Activated B cell treated with CpG ODN at 0.5 μM for 24 hours (primary cell): ENCODE data around the gene CISH. TPM values are rescaled to one million over a fixed set of nuclear protein-coding genes. Genes with fewer than 3 reads are reported as not detected.
A peak's percentile ranks its signal among the peaks of the same experiment; 100 is the strongest.

Experiments
- ATAC-seq: fragments of 200-7000 bp; cut with Tn5 transposase; one replicate; pipeline ENCODE4 v1.10.0; 2021; ENCODE audit warnings: low read depth, mild to moderate bottlenecking, moderate library complexity
- CTCF ChIA-PET: fragments of 350-600 bp; sonication (Branson Sonifier 250); formaldehyde crosslinking; loops from one replicate; lab custom pipeline; 2021; ENCODE audit warnings: antibody characterized with exemption; lab: Charles Lee
- POLR2A ChIA-PET: fragments of 350-600 bp; sonication (Branson Sonifier 250); formaldehyde crosslinking; loops from one replicate; lab custom pipeline; 2021; ENCODE audit warnings: antibody characterized with exemption; lab: Charles Lee
- DNase-seq: peaks from one replicate; pipeline ENCODE4 v3.0.0; 2022
- H3K27ac Mint-ChIP-seq: one replicate; pipeline ENCODE4 v1.8.0; 2020; ENCODE audit warnings: mixed read lengths
- H3K27me3 Mint-ChIP-seq: one replicate; pipeline ENCODE4 v1.8.0; 2021; ENCODE audit warnings: mixed read lengths
- H3K36me3 Mint-ChIP-seq: one replicate; pipeline ENCODE4 v1.8.0; 2021; ENCODE audit warnings: low read depth, mixed read lengths
- H3K4me1 Mint-ChIP-seq: one replicate; pipeline ENCODE4 v1.8.0; 2021; ENCODE audit warnings: mixed read lengths
- H3K4me3 Mint-ChIP-seq: one replicate; pipeline ENCODE4 v1.8.0; 2020; ENCODE audit warnings: mild to moderate bottlenecking, mixed read lengths
- H3K9me3 Mint-ChIP-seq: one replicate; pipeline ENCODE4 v1.8.0; 2020; ENCODE audit warnings: mixed read lengths
- CTCF ChIP-seq: fragments of 200-600 bp; IDR thresholded peaks from one replicate; pipeline ENCODE4 v1.8.0; 2022; ENCODE audit warnings: antibody characterized with exemption, mild to moderate bottlenecking
- intact Hi-C: fragments of 100-400 bp; cut with micrococcal nuclease; formaldehyde crosslinking; loops from one replicate; pipeline ENCODE4 v1.15.1; 2024
- total RNA-seq: library from RNA; stranded (reverse); gene quantifications from 2 replicates; pipeline ENCODE4 v1.2.3, GENCODE V29; 2022

The CISH gene
- total RNA-seq, 1 donor from 2014 or later = 3.2 TPM

- Mint-ChIP-seq H3K4me1 (no peaks in the 10 kb centered on the region), H3K36me3 (peaks cover 4% of the 10 kb centered on the region), H3K27me3 (peaks cover 1% of the 10 kb centered on the region), H3K9me3 (no peaks in the 10 kb centered on the region), H3K27ac (no peak overlapping the region), H3K4me3 (no peak overlapping the region)
- POLR2A ChIA-PET = interaction anchor here (0.6 to 1.5 kb wide), 3 partner anchors 37 to 1897 kb away, joined by 4 to 5 read pairs (median 5); partner anchors contain the start of gene CISH
- peak; percentile 33 for DNase-seq
- no peak for TF ChIP-seq CTCF
- intact Hi-C loops = loop anchor here (1.0 kb wide), 1 partner anchor 36 kb away; no protein-coding TSS in a partner anchor
- peak; percentile 60 for ATAC-seq
- CTCF ChIA-PET = interaction anchor here (1.5 to 4.8 kb wide), 6 partner anchors 34 to 83 kb away, joined by 3 to 60 read pairs (median 10); partner anchors contain the start of genes CISH, HEMK1 and MAPKAPK3
These were observed 41.1 kb upstream of the CISH start for GRCh38 chr3:50652709-50653108.

GRCh38 chr3:50651920-50652529 is 40.5 kb upstream of the CISH start:
- Mint-ChIP-seq H3K27me3 (peaks cover 1% of the 10 kb centered on the region), H3K4me3 (no peak overlapping the region), H3K9me3 (no peaks in the 10 kb centered on the region), H3K36me3 (peaks cover 9% of the 10 kb centered on the region), H3K27ac (no peak overlapping the region), H3K4me1 (no peaks in the 10 kb centered on the region)
- ChIA-PET CTCF (interaction anchor here (1.1 to 4.8 kb wide), 7 partner anchors 29 to 82 kb away, joined by 3 to 60 read pairs (median 9); partner anchors contain the start of genes CISH, HEMK1 and MAPKAPK3), POLR2A (interaction anchor here (1.1 to 1.5 kb wide), 2 partner anchors 36 to 41 kb away, joined by 4 to 5 read pairs; partner anchors contain the start of gene CISH)
- ATAC-seq = no peak
- intact Hi-C loops = loop anchor here (1.0 kb wide), 1 partner anchor 36 kb away; no protein-coding TSS in a partner anchor
- DNase-seq = no peak
- no peak for TF ChIP-seq CTCF

GRCh38 chr3:50651445-50651844 is 39.9 kb upstream of the CISH start:
- H3K27ac Mint-ChIP-seq = no peak overlapping the region
- H3K4me3 Mint-ChIP-seq = no peak overlapping the region
- ATAC-seq = no peak
- POLR2A ChIA-PET = no interaction called here
- no peak for DNase-seq
- intact Hi-C loops = no loop called here
- no peaks in the 10 kb centered on the region for H3K9me3 Mint-ChIP-seq
- no peak for TF ChIP-seq CTCF
- H3K27me3 Mint-ChIP-seq = no peaks in the 10 kb centered on the region
- H3K4me1 Mint-ChIP-seq = no peaks in the 10 kb centered on the region
- CTCF ChIA-PET = interaction anchor here (1.1 to 4.8 kb wide), 4 partner anchors 28 to 60 kb away, joined by 3 to 60 read pairs (median 15); partner anchors contain the start of gene MAPKAPK3
- peaks cover 15% of the 10 kb centered on the region for H3K36me3 Mint-ChIP-seq

- Mint-ChIP-seq H3K9me3 (no peaks in the 10 kb centered on the region), H3K4me1 (no peaks in the 10 kb centered on the region), H3K27ac (no peak overlapping the region), H3K27me3 (no peaks in the 10 kb centered on the region), H3K4me3 (no peak overlapping the region), H3K36me3 (peaks cover 26% of the 10 kb centered on the region)
- no peak for DNase-seq
- no peak for TF ChIP-seq CTCF
- ChIA-PET POLR2A (no interaction called here), CTCF (interaction anchor here (1.6 kb wide), 1 partner anchor 34 kb away, joined by 9 read pairs; the partner anchor contains the start of gene MAPKAPK3)
- ATAC-seq = no peak
- intact Hi-C loops = no loop called here
These were observed 38.4 kb upstream of the CISH start for GRCh38 chr3:50650018-50650417.

- ChIA-PET CTCF (interaction anchor here (1.6 kb wide), 1 partner anchor 33 kb away, joined by 9 read pairs; the partner anchor contains the start of gene MAPKAPK3), POLR2A (no interaction called here)
- Mint-ChIP-seq H3K36me3 (peaks cover 31% of the 10 kb centered on the region), H3K4me3 (no peak overlapping the region), H3K4me1 (no peaks in the 10 kb centered on the region), H3K27me3 (no peaks in the 10 kb centered on the region), H3K9me3 (no peaks in the 10 kb centered on the region), H3K27ac (no peak overlapping the region)
- no peak for ATAC-seq
- intact Hi-C loops = no loop called here
- TF ChIP-seq CTCF = no peak
- no peak for DNase-seq
These were observed 37.9 kb upstream of the CISH start for GRCh38 chr3:50649451-50649931.
